Colon (tissue), 2 donors: ENCODE data around the gene GH1.
"Not testable (repeated sequence)": the region's sequence is repeated elsewhere in the genome, so short reads cannot be mapped to it uniquely, and the experiment has no call there.

Source experiments
- FAIRE-seq: peaks from 2 replicates; lab custom pipeline; 2012; peaks lifted over from hg19 to GRCh38; lab: Jason Lieb, UNC
- donor health status: control.
- donor health status: control.

GH1 gene

DNA sequence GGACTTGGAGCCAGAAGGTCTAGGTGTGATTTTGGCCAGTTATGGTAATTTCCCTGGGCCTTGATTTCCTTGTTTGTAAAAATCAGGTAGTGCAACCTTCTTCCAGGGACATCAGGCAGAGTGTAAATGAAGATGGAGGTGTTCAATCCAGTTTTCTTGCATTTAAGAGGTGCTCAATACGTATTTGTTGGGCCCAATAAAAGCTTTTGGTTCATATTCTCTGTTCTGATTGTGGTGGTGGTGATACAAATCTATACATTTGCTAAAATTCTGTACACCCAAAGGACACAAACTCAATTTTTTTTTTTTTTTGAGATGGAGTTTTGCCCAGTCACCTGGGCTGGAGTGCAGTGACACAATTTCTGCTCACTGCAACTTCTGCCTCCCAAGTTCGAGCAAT, 7.5 kb upstream of the GH1 start:
- FAIRE-seq: no peak

DNA sequence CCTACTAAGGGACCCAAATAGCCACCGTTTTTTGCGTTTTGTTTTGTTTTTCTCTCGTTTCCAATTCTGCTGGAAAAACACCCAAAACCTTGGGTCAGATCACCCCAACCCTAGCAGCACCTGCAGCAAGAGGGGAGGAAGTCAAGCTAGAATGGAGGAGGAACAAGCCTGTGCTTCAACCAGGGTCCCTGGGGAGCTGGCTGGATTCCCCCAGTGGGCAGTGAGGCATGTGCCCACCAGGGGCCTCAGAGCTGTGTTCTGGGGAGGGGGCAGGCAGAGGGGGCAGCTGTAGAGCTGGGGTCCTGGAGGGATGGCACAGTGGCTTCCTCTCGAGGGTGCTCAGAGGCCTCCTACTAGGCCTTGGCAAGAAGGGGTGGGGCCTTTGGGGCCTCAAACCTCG, 7.0 kb upstream of the GH1 start:
- FAIRE-seq: no peak

DNA sequence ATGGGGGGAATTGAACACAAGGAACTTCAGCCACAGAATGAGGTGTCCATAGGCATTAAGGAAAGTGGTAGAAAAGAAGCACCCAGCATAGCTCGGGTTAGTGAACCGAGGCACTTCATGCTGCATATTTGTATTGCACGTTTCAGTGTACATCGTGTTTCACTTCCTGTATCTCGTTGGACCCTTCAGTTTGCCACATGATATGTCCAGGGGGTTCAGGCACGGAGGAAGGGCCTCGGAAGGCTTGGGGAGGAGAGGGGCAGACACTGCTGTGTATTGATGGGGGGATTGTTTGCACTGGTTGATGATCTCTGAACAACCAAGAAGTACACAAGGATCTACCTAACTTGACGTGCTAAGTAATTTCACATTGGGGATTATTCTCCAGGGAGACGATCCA, 3.8 kb upstream of the GH1 start:
- FAIRE-seq: not testable (repeated sequence)

DNA sequence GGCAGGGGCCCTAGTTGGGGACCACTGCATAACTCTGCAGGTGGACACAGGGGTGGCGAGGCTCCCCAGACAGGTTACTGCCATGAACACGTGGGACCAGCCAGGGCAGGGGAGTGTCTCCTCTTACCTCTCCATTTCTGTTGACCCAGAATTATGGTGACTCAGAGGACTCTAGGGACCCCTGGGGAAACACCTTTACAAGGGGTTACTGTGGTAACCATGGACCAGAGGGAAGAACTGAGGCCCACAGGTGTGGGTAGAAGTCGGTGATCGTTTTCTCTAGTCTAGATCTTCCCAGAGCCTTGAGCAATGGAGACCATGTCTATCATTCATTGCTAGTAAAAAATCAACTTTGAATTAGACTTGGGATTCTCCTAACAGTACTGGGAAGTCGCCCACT, 2.1 kb upstream of the GH1 start:
- not testable (repeated sequence) for FAIRE-seq

DNA sequence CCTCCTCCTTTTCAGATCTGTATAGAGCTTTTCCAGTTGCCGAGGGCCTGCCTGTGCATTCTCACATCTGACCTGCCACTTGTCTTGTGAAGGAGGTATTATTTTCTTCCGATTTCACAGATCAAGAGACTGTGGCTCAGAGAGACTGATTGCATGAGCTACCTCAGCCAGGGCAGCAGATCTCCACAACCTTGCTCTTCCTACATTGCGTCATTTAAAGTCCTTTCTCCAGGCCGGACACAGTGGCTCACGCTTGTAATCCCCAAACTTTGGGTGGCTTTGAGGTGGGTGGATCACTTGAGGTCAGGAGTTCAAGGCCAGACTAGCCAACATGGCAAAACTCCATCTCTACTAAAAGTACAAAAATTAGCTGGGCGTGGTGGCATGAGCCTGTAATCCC, 1.4 kb upstream of the GH1 start:
- not testable (repeated sequence) for FAIRE-seq

DNA sequence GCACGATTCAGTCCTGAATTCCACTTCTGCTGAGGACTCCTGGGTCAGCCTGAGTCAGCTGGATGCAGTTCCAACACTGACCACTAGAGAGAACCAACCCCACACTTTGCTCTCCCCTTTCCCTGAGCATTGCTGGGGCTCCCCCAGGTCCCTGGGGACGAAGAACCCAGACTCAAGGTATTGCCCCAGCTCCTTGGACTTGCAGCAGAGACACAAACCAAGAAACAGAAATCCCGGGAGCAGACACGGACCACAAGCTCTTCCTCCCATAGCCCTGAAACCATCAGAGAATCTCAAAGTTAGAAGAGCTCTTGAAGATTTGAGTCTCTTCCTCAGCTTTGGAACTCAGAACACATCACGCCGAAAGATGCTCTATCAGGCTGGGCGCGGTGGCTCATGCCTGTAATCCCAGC, 678 bp upstream of the GH1 start:
- no peak for FAIRE-seq

DNA sequence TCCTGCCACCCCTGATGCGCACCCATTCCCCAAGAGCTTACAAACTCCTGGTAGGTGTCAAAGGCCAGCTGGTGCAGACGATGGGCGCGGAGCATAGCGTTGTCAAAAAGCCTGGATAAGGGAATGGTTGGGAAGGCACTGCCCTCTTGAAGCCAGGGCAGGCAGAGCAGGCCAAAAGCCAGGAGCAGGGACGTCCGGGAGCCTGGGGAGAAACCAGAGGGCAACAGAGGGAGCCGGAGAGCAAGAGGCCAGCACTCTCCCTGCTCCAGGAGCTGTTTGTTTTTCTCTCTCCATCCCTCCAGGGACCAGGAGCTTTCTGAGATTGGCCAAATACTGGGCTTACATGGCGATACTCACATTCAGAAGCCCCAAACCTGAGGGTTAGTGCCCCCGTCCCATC, 334 bp downstream of the GH1 start:
- no peak for FAIRE-seq

DNA sequence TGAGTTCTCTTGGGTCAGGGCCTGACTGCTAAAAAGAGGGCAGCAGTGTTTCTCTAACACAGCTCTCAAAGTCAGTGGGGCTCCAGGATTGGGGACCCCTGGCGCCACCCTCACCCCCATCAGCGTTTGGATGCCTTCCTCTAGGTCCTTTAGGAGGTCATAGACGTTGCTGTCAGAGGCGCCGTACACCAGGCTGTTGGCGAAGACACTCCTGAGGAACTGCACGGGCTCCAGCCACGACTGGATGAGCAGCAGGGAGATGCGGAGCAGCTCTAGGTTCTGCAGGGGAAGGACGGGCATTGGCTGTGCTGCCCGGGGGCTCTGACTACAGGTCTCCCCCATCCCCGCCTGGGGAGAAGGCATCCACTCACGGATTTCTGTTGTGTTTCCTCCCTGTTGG, 993 bp downstream of the GH1 start:
- FAIRE-seq: no peak

DNA sequence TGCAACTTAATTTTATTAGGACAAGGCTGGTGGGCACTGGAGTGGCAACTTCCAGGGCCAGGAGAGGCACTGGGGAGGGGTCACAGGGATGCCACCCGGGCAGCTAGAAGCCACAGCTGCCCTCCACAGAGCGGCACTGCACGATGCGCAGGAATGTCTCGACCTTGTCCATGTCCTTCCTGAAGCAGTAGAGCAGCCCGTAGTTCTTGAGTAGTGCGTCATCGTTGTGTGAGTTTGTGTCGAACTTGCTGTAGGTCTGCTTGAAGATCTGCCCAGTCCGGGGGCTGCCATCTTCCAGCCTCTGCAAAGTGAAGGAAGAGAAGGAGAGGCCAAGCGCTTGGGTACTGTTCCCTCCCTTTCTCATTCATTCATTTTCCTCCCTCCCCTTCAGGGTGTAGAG, 1.4 kb downstream of the GH1 start:
- FAIRE-seq: not testable (repeated sequence)

DNA sequence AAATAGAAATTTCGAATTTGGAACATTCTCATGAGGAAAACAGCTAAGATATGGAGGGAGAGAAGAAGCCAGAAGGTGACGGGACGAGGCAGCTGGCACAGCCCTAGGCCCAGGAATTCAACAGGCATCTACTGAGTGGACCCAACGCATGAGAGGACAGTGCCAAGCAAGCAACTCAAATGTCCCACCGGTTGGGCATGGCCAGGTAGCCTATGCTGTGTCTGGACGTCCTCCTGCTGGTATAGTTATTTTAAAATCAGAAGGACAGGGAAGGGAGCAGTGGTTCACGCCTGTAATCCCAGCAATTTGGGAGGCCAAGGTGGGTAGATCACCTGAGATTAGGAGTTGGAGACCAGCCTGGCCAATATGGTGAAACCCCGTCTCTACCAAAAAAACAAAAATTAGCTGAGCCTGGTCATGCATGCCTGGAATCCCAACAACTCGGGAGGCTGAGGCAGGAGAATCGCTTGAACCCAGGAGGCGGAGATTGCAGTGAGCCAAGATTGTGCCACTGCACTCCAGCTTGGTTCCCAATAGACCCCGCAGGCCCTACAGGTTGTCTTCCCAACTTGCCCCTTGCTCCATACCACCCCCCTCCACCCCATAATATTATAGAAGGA, 2.0 kb downstream of the GH1 start:
- FAIRE-seq: no peak

DNA sequence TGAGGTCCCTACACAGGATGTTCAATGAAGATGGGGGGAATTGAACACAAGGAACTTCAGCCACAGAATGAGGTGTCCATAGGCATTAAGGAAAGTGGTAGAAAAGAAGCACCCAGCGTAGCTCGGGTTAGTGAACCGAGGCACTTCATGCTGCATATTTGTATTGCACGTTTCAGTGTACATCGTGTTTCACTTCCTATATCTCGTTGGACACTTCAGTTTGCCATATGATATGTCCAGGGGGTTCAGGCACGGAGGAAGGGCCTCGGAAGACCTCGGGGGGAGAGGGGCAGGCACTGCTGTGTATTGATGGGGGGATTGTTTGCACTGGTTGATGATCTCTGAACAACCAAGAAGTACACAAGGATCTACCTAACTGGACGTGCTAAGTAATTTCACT, 2.9 kb downstream of the GH1 start:
- FAIRE-seq: not testable (repeated sequence)

DNA sequence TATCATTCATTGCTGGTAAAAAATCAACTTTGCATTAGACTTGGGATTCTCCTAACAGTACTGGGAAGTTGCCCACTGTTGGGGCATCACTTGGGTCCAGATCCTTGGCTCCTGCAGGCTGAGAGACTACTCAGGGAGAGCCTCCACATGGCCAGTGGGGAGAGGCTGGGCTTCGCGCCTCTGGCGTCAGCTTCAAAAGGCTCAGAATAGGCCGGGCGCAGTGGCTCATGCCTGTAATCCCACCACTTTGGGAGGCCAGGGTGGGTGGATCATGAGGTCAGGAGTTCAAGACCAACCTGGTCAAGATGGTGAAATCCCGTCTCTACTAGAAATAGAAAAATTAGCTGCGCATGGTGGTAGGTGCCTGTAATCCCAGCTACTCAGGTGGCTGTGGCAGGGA, 4.2 kb downstream of the GH1 start:
- no peak for FAIRE-seq

DNA sequence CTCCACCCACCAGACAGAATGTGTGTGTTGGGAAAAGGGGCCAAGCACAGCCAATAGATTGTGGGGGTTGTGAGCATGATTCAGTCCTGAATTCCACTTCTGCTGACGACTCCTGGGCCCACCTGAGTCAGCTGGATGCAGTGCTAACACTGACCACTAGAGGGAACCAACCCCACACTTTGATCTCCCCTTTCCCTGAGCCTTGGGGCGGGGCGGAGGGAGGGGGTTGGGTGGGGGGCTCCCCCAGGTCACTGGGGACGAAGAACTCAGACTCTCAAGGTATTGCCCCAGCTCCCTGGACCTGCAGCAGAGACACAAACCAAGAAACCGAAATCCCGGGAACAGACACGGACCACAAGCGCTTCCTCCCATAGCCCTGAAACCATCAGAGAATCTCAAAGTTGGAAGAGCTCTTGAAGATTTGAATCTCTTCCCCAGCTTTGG, 7.0 kb downstream of the GH1 start:
- no peak for FAIRE-seq

DNA sequence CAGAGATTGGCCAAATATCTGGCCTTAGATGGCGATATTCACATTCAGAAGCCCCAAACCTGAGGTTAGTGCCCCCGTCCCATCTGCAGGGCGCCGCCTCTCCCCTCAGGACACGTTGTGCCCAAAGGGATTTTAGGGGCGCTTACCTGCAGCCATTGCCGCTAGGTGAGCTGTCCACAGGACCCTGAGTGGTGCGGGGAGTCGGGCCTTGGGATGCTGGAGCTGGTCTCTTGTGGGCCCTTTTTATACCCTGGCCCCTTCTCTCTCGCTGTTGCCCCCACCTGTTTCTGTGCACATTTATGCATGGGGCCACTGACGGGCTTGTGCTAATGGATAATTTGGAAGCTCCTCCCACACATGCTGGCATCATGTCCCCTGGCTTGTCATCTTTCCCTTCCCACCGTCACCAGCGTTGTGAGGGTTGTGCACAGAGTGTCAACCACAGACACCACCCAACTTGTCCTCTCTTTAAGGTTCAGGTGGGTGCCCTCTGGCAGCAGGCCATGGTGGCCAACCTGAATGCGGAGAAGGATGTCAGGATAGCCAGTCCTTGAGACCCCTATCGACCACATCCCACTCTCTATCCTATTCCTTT, 7.5 kb downstream of the GH1 start, which contains the start of gene CSHL1:
TSS of gene CSHL1 (minus strand) at position 218 of the 595 bp plus-strand sequence. CDS start at position 156, 62 bp downstream.
- FAIRE-seq: no peak

DNA sequence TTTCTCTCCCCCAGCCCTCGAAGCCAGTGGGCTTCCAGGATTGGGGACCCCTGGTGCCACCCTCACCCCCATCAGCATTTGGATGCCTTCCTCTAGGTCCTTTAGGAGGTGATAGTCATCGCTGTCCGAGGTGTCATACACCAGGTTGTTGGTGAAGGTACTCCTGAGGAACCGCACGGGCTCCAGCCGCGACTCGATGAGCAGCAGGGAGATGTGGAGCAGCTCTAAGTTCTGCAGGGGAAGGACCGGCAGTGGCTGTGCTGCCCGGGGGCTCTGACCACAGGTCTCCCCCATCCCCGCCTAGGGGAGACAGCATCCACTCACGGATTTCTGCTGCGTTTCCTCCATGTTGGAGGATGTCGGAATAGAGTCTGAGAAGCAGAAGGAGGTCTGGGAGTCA, 8.5 kb downstream of the GH1 start:
- FAIRE-seq: no peak

DNA sequence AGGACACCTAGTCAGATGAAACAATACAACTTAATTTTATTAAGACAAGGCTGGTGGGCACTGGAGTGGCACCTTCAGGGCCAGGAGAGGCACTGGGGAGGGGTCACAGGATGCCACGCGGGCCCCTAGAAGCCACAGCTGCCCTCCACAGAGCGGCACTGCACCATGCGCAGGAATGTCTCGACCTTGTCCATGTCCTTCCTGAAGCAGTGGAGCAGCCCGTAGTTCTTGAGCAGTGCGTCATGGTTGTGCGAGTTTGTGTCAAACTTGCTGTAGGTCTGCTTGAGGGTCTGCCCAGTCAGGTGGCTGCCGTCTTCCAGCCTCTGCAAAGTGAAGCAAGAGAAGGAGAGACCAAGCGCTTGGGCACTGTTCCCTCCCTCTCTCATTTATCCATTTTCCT, 9.1 kb downstream of the GH1 start:
- not testable (repeated sequence) for FAIRE-seq

DNA sequence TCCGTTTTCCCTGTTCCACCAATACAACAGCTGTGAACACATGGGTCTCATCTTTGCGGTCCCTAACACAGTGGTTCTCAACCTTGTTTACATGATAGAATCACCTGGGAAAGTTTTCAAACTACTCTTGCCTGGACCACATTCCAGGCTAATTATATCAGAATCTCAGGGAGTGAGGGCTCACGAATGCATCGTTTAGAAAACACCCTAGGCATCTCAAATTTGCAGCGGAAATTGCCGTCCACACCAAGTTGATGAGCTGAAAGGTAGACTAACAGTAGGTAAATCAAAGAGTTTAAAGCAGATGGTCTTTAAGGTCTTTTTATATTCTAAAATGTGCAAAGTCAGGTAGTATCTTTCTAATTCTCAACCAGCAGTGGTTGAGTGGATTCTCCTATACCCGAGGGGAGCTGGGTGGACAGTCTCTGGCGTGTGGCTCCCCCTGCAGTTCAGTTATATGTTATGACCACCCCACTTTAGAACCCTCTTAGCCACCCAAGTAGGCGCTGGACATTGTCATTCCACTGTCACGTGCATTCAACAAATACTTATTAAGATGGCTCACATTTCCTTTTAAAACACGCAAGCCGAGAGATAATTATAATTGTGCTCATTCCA, 11.4 kb downstream of the GH1 start:
- FAIRE-seq: not testable (repeated sequence)

DNA sequence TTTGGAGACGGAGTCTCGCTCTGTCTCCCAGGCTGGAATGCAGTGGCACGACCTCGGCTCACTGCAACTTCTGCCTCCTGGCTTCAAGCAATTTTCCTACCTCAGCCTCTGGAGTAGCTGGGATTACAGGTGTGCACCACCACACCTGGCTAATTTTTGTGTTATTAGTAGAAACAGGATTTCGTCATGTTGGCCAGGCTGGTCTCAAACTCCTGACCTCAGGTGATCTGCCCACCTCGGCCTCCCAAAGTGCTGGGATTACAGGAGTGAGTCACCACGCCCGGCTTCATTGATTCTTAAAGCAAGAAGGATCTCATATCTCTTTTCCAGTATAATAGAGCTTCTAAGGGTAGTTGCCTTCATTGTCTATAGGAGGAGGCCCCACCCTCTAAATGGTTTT, 13.8 kb downstream of the GH1 start:
- not testable (repeated sequence) for FAIRE-seq

DNA sequence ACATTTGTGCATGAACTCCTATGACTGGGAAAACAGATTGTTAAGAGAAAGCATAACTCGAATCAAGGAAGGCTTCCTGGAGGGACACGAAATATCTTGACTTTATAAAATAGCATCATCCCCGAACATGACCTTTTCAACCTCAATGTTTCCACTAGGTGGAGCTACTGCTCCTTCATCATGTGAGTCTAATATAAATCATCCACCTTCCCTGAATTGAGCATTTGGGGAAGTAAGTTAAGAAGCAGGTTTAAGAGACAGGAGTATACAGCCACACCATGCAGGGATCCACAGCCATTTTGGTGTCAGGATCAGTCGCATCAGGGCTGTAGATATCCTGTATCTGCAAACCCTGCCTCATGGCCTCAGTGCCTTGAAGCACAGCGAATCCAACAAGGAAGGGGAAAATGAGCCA, 14.8 kb downstream of the GH1 start:
- FAIRE-seq: not testable (repeated sequence)

DNA sequence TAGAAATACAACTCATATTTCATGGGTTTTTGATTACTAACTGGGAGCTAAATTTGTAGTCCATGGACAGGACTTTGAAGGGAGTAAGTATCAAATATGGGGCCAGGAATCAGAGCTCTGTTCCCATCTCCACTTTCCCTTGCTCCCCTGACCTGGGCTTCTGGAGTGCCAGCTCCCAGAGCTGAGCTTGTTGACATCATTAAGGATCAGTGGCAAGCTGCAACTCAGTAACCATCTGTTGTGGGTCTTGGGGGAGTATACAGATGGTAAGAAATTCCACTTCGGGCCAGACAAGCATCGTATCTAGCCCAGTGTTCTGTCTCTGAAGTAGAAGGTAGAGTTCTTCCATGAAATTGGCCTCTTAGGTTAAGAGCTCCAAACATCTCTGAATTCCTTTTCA, 16.7 kb downstream of the GH1 start:
- FAIRE-seq: not testable (repeated sequence)

DNA sequence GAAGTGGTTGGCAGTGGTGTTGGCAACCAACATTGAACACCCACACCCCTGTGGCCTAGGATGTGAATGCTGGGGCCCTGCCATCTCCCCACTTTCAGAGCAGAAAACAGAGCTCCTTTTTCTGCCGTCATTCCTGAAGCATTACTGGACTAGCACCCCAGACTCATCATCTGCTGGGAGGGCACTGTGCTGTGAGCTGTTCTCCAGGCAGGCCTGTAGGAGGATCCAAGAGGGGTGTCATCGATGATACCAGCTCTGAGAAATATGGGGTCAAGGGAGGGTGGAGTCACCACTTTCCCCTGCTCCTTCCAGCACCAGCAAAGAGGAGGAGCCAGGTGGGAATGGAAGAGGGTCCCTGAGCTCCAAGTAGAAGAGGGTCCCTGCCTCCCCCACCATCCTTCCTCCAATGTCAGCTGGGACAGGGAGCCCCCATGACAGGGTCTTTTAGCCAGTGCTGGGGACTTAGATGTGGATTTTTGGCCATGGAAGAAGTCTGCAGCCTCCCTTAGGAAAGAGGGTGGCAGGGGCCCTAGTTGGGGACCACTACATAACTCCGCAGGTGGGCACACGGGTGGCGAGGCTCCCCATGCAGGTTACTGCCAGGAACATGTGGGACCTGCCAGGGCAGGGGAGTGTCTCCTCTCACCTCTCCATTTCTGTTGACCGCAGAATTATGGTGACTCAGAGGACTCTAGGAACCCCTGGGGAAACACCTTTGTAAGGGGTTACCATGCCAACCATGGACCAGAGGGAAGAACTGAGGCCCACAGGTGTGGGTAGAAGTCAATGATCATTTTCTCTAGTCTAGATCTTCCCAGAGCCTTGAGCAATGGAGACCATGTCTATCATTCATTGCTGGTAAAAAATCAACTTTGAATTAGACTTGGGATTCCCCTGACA, 19.5 kb downstream of the GH1 start:
- FAIRE-seq: not testable (repeated sequence)

DNA sequence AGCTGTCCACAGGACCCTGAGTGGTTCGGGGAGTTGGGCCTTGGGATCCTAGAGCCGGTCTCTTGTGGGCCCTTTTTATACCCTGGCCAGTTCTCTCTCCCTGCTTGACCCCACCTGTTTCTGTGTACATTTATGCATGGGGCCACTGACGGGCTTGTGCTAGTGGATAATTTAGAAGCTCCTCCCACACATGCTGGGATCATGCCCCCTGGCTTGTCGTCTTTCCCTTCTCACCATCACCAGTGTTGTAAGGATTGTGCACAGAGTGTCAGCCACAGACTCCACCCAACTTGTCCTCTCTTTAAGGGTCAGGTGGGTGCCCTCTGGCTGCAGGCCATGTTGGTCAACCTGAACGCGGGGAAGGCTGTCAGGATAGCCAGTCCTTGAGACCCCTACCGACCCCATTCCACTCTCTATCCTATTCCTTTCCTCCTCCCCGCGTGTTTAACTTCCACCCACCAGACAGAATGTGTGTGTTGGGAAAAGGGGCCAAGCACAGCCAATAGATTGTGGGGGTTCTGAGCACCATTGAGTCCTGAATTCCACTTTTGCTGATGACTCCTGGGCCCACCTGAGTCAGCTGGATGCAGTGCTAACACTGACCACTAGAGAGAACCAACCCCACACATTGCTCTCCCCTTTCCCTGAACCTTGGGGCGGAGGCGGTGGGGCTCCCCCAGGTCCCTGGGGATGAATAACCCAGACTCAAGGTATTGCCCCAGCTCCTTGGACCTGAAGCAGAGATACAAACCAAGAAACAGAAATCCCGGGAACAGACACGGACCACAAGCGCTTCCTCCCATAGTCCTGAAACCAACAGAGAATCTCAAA, 21.9 kb downstream of the GH1 start, which contains the start of gene CSH1:
TSS of gene CSH1 (minus strand) at position 51 of the 831 bp plus-strand sequence. CDS start 63 bp downstream, outside the sequence.
- FAIRE-seq: not testable (repeated sequence)
